Measurements from ENCODE around the gene GLRA1. TPM values are rescaled to one million over a fixed set of nuclear protein-coding genes. Genes with fewer than 3 reads are reported as not detected.

Gene GLRA1
- total RNA-seq, 1 experiment from 2014 or later, result not detected

DNA sequence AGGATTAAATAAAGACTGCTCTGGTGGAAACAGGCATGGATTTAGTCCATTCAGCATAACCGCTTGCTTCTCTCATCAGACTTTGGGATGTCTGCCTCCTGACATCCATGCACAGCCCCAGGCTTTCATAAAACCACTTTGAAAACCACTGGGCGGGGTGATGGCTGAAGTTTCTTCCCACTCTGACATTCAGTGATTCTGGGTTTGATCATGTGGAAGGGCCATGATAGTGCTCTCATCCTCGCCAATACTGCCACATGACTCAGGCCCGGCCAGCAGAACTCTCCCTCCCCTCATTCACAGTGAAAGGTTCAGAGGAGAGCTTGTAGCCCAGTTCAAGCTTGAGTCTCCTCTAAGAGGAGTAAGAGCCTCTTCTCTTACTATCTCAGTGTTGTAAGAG lies 29.6 kb upstream of the GLRA1 start:
- CTCF ChIA-PET, result interaction anchor here (0.6 to 0.7 kb wide), 2 partner anchors 267 to 383 kb away, joined by 3 read pairs; no protein-coding TSS in a partner anchor
- H3K9me3 Mint-ChIP-seq (ENCODE audit: low read depth, unreplicated experiment), result no peaks in the 10 kb centered on the region
- H3K4me1 Mint-ChIP-seq (ENCODE audit: low read depth, unreplicated experiment), result no peaks in the 10 kb centered on the region
- H3K4me3 Mint-ChIP-seq (ENCODE audit: low read depth, unreplicated experiment), result no peak overlapping the region
- no peak overlapping the region for H3K27ac Mint-ChIP-seq (ENCODE audit: unreplicated experiment)
- TF ChIP-seq, protein P1, sequence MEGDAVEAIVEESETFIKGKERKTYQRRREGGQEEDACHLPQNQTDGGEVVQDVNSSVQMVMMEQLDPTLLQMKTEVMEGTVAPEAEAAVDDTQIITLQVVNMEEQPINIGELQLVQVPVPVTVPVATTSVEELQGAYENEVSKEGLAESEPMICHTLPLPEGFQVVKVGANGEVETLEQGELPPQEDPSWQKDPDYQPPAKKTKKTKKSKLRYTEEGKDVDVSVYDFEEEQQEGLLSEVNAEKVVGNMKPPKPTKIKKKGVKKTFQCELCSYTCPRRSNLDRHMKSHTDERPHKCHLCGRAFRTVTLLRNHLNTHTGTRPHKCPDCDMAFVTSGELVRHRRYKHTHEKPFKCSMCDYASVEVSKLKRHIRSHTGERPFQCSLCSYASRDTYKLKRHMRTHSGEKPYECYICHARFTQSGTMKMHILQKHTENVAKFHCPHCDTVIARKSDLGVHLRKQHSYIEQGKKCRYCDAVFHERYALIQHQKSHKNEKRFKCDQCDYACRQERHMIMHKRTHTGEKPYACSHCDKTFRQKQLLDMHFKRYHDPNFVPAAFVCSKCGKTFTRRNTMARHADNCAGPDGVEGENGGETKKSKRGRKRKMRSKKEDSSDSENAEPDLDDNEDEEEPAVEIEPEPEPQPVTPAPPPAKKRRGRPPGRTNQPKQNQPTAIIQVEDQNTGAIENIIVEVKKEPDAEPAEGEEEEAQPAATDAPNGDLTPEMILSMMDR (IDR thresholded peaks at IDR 0.05; ENCODE audit: unreplicated experiment), result no peak
- DNase-seq, result no peak
- no TSS peak for BruUV-seq (replicated peaks)
- peaks cover 38% of the 10 kb centered on the region for H3K27me3 Mint-ChIP-seq (ENCODE audit: unreplicated experiment)
- intact Hi-C loops (cut with micrococcal nuclease; ENCODE audit: unreplicated experiment), result no loop called here
- H3K36me3 Mint-ChIP-seq (ENCODE audit: insufficient read depth, unreplicated experiment), result no peaks in the 10 kb centered on the region

DNA sequence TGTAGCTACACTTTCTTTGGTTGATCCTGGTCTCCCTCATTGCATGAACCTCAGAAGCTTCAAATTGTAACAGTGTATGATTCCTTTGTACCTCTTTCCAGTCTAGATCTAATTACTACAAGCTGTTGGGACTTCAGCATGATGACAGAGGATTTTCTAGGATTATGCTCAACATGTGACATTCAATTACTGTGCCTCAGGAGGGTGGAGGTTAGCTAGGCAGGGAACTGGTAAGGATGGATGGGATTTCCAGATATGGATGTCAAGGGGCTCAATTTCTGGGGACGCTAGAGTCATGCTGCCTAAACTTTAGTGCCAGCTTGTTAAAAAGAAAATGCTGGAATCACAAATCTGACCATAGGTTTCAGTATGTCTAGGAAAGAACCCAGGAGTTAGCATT lies 29.2 kb upstream of the GLRA1 start:
- no peak for DNase-seq
- BruUV-seq (replicated peaks), result no TSS peak
- no peak overlapping the region for H3K27ac Mint-ChIP-seq (ENCODE audit: unreplicated experiment)
- H3K4me1 Mint-ChIP-seq (ENCODE audit: low read depth, unreplicated experiment), result no peaks in the 10 kb centered on the region
- intact Hi-C loops (cut with micrococcal nuclease; ENCODE audit: unreplicated experiment), result no loop called here
- TF ChIP-seq, protein P1 (IDR thresholded peaks at IDR 0.05; ENCODE audit: unreplicated experiment), result no peak
- peaks cover 34% of the 10 kb centered on the region for H3K27me3 Mint-ChIP-seq (ENCODE audit: unreplicated experiment)
- CTCF ChIA-PET, result interaction anchor here (0.6 to 0.7 kb wide), 2 partner anchors 268 to 382 kb away, joined by 3 read pairs; no protein-coding TSS in a partner anchor
- H3K36me3 Mint-ChIP-seq (ENCODE audit: insufficient read depth, unreplicated experiment), result no peaks in the 10 kb centered on the region
- no peaks in the 10 kb centered on the region for H3K9me3 Mint-ChIP-seq (ENCODE audit: low read depth, unreplicated experiment)
- H3K4me3 Mint-ChIP-seq (ENCODE audit: low read depth, unreplicated experiment), result no peak overlapping the region

DNA sequence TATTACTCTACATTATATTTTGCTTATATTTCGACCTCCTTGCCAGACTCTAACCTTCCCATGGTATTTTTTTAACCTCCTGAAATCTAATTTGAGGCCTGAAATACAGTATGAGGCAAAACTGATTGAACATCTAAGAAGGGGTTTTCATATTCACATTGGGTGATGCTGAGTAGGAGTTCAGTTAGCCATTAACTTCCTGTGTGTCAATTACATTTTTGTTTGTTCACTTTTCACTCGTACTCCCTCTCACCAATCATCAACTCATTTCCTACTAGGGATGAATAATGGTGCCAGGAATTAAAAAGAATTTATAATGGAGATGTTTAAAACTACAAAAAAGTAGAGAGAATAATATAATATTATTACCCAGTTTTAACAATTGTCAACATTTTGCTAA lies 27.6 kb upstream of the GLRA1 start:
- intact Hi-C loops (cut with micrococcal nuclease; ENCODE audit: unreplicated experiment), result no loop called here
- no peaks in the 10 kb centered on the region for H3K36me3 Mint-ChIP-seq (ENCODE audit: insufficient read depth, unreplicated experiment)
- no peak overlapping the region for H3K27ac Mint-ChIP-seq (ENCODE audit: unreplicated experiment)
- TF ChIP-seq, protein P1 (IDR thresholded peaks at IDR 0.05; ENCODE audit: unreplicated experiment), result no peak
- DNase-seq, result no peak
- no peaks in the 10 kb centered on the region for H3K9me3 Mint-ChIP-seq (ENCODE audit: low read depth, unreplicated experiment)
- no TSS peak for BruUV-seq (replicated peaks)
- no peak overlapping the region for H3K4me3 Mint-ChIP-seq (ENCODE audit: low read depth, unreplicated experiment)
- peaks cover 23% of the 10 kb centered on the region for H3K27me3 Mint-ChIP-seq (ENCODE audit: unreplicated experiment)
- no peaks in the 10 kb centered on the region for H3K4me1 Mint-ChIP-seq (ENCODE audit: low read depth, unreplicated experiment)
- CTCF ChIA-PET, result no interaction called here

DNA sequence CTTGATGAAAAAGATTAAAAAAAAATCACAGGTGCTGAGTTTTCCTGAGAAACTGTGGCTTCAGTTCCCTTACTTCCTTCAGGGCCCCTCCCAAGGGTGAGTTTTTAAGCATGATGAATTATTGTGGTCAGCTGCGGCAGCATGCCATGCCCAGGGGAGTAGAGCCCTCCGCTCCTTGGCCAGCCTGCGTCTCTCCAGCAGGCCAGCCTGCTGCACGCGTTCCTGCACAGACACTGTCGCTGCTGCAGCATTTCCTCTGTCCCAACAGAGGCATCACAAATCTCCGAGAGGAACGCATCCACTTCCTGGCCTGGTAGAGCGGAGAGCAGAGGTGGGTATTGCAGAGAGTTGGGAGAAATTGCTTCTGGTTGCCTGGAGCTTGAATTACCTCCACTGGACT lies 26.1 kb upstream of the GLRA1 start:
- Mint-ChIP-seq H3K27ac (ENCODE audit: unreplicated experiment) (no peak overlapping the region), H3K27me3 (ENCODE audit: unreplicated experiment) (peaks cover 34% of the 10 kb centered on the region), H3K4me3 (ENCODE audit: low read depth, unreplicated experiment) (no peak overlapping the region), H3K4me1 (ENCODE audit: low read depth, unreplicated experiment) (no peaks in the 10 kb centered on the region), H3K36me3 (ENCODE audit: insufficient read depth, unreplicated experiment) (no peaks in the 10 kb centered on the region), H3K9me3 (ENCODE audit: low read depth, unreplicated experiment) (no peaks in the 10 kb centered on the region)
- TF ChIP-seq, protein P1 (IDR thresholded peaks at IDR 0.05; ENCODE audit: unreplicated experiment), result no peak
- intact Hi-C loops (cut with micrococcal nuclease; ENCODE audit: unreplicated experiment), result no loop called here
- CTCF ChIA-PET, result no interaction called here
- BruUV-seq (replicated peaks), result no TSS peak
- DNase-seq, result no peak

All from Calu3 (cell line).